GM23248 (cell line): ENCODE data around the gene AKR1C4. TPM values are rescaled to one million over a fixed set of nuclear protein-coding genes. Genes with fewer than 3 reads are reported as not detected.

ENCODE experiments used
- DNase-seq: peaks from one replicate; pipeline ENCODE4 v3.0.0-alpha.2; 2015
- H2AFZ ChIP-seq: fragments of 200-600 bp; sonication (generic); 2 replicates; pipeline ENCODE4 v1.6.1; 2016; ENCODE audit warnings: antibody characterized with exemption
- H3F3A ChIP-seq: fragments of 200-600 bp; sonication (generic); 2 replicates; pipeline ENCODE4 v1.6.1; 2016; ENCODE audit warnings: mild to moderate bottlenecking, antibody characterized with exemption, mixed run types; ENCODE audit not compliant: insufficient read depth
- H3K27ac ChIP-seq: fragments of 200-600 bp; sonication (generic); 2 replicates; pipeline ENCODE4 v1.5.1; 2016; ENCODE audit warnings: mild to moderate bottlenecking
- H3K27me3 ChIP-seq: fragments of 200-600 bp; sonication (generic); replicated peaks from 2 replicates; pipeline ENCODE4 v1.6.1; 2016; ENCODE audit warnings: mild to moderate bottlenecking; ENCODE audit not compliant: insufficient read depth
- H3K36me3 ChIP-seq: fragments of 200-600 bp; sonication (generic); 2 replicates; pipeline ENCODE4 v1.6.1; 2016; ENCODE audit warnings: low read depth, mild to moderate bottlenecking
- H3K4me1 ChIP-seq: fragments of 200-600 bp; sonication (generic); 2 replicates; pipeline ENCODE4 v1.6.1; 2016; ENCODE audit warnings: mild to moderate bottlenecking; ENCODE audit not compliant: insufficient read depth
- H3K4me2 ChIP-seq: fragments of 200-600 bp; sonication (generic); one replicate; pipeline ENCODE4 v1.6.1; 2016; ENCODE audit warnings: mild to moderate bottlenecking; ENCODE audit not compliant: unreplicated experiment
- H3K4me3 ChIP-seq: fragments of 200-600 bp; sonication (generic); 2 replicates; pipeline ENCODE4 v1.5.1; 2016; ENCODE audit warnings: mild to moderate bottlenecking
- H3K79me2 ChIP-seq: fragments of 200-600 bp; sonication (generic); 2 replicates; pipeline ENCODE4 v1.6.1; 2016; ENCODE audit warnings: mild to moderate bottlenecking; ENCODE audit not compliant: insufficient read depth
- H3K9ac ChIP-seq: fragments of 200-600 bp; sonication (generic); 2 replicates; pipeline ENCODE4 v1.6.1; 2016; ENCODE audit warnings: mild to moderate bottlenecking
- H3K9me2 ChIP-seq: fragments of 200-600 bp; sonication (generic); 2 replicates; pipeline ENCODE4 v1.6.1; 2016; ENCODE audit warnings: mixed run types, mild to moderate bottlenecking, moderate library complexity; ENCODE audit not compliant: insufficient read depth
- H3K9me3 ChIP-seq: fragments of 200-600 bp; sonication (generic); one replicate; pipeline ENCODE4 v1.6.1; 2017; ENCODE audit warnings: low read depth
- H4K20me1 ChIP-seq: fragments of 200-600 bp; sonication (generic); 2 replicates; pipeline ENCODE4 v1.6.0; 2016; ENCODE audit not compliant: insufficient read depth
- EZH2 ChIP-seq: fragments of 200-600 bp; sonication (generic); IDR thresholded peaks from 2 replicates; pipeline ENCODE4 v1.6.1; 2018; ENCODE audit warnings: antibody characterized with exemption, mild to moderate bottlenecking; ENCODE audit not compliant: insufficient read depth, poor library complexity, severe bottlenecking
- EZH2phosphoT487 ChIP-seq: fragments of 200-600 bp; sonication (generic); IDR thresholded peaks from 2 replicates; pipeline ENCODE4 v1.6.1; 2018; ENCODE audit warnings: antibody characterized with exemption, moderate library complexity, mild to moderate bottlenecking, low read depth; ENCODE audit not compliant: insufficient read depth
- WGBS, 2 experiments: methylation state at CpG; one replicate each; pipeline ENCODE4 v1.1.6; 2015 to 2017; ENCODE audit warnings: low lambda C conversion rate in 2 of 2, low coverage in 1 of 2; ENCODE audit errors: missing lambda C conversion rate in 2 of 2; 5-methylcytosine and 5-hydroxymethylcytosine counted together
- in situ Hi-C: fragments of 300-500 bp; cut with MboI; formaldehyde crosslinking; loops from 2 replicates; pipeline ENCODE4 v1.15.0; 2020
- polyA plus RNA-seq: library from polyadenylated mRNA; unstranded; fragments of >200 nt; fragmentation: Nextera tagmentation; extraction: Ambion mirVana; gene quantifications from 2 replicates; pipeline ENCODE4 v1.2.1, GENCODE V29; 2016
- total RNA-seq: library from RNA; depleted of rRNA; stranded (reverse); fragments of >200 nt; shearing (Covaris generic); gene quantifications from 2 replicates; pipeline ENCODE4 v1.2.3, GENCODE V29; 2014

AKR1C4 gene
- total and polyA plus RNA-seq, 2 experiments from 2014 or later: not detected

GRCh38 chr10:5148678-5149032 lies 48.0 kb upstream of the AKR1C4 start:
- Histone ChIP-seq H3K9me2 (no peaks in the 10 kb centered on the region), H3K27me3 (no peaks in the 10 kb centered on the region), H2AFZ (no peak overlapping the region), H3K9me3 (no peaks in the 10 kb centered on the region), H4K20me1 (no peaks in the 10 kb centered on the region), H3K4me3 (no peak overlapping the region), H3K27ac (no peak overlapping the region), H3K4me2 (no peak overlapping the region), H3K4me1 (no peaks in the 10 kb centered on the region), H3K79me2 (no peaks in the 10 kb centered on the region), H3K9ac (no peak overlapping the region), H3F3A (no peaks in the 10 kb centered on the region), H3K36me3 (no peaks in the 10 kb centered on the region)
- WGBS, 2 experiments: 19 to 34% methylated on average over 1 of the region's 1 CpG
- TF ChIP-seq EZH2phosphoT487 (no peak), EZH2 (no peak)
- in situ Hi-C loops: no loop called here
- DNase-seq: no peak

DNA sequence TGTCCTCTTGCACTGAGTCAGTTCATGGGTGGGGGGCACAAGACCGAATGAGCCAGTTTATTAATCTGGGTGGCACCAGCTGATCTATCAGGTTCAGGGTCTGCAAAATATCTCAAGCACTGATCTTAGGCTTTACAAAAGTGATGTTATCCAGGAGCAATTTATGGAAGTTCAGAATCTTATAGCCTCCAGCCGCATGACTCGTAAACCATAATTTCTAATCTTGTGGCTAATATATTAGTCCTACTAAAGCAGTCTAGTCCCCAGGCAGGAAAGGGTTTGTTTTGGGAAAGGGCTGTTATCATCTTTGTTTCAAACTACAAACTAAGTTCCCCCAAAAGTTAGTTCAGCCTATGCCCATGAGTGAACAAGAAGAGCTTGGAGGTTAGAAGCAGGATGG lies 45.6 kb upstream of the AKR1C4 start:
- no peak overlapping the region for H3K4me3 ChIP-seq
- no peaks in the 10 kb centered on the region for H3K9me2 ChIP-seq
- DNase-seq: no peak
- H3F3A ChIP-seq: no peaks in the 10 kb centered on the region
- H3K4me1 ChIP-seq: no peaks in the 10 kb centered on the region
- no peaks in the 10 kb centered on the region for H4K20me1 ChIP-seq
- 81 to 94% methylated on average over 3 of the region's 3 CpGs for WGBS, 2 experiments
- no peak overlapping the region for H3K27ac ChIP-seq
- no peak overlapping the region for H2AFZ ChIP-seq
- no peaks in the 10 kb centered on the region for H3K36me3 ChIP-seq
- no peak overlapping the region for H3K4me2 ChIP-seq
- no peaks in the 10 kb centered on the region for H3K9me3 ChIP-seq
- in situ Hi-C loops: no loop called here
- TF ChIP-seq EZH2: no peak
- TF ChIP-seq EZH2phosphoT487: no peak
- no peak overlapping the region for H3K9ac ChIP-seq
- H3K27me3 ChIP-seq: no peaks in the 10 kb centered on the region
- no peaks in the 10 kb centered on the region for H3K79me2 ChIP-seq

GRCh38 chr10:5155951-5156350 lies 40.7 kb upstream of the AKR1C4 start:
- WGBS, 2 experiments: 8 to 18% methylated on average over 1 of the region's 1 CpG
- Histone ChIP-seq H3K36me3 (no peaks in the 10 kb centered on the region), H4K20me1 (no peaks in the 10 kb centered on the region), H3K4me1 (no peaks in the 10 kb centered on the region), H2AFZ (no peak overlapping the region), H3K9ac (no peak overlapping the region), H3K4me3 (no peak overlapping the region), H3K79me2 (no peaks in the 10 kb centered on the region), H3K4me2 (no peak overlapping the region), H3K27ac (no peak overlapping the region), H3K9me3 (no peaks in the 10 kb centered on the region), H3K9me2 (no peaks in the 10 kb centered on the region), H3F3A (no peaks in the 10 kb centered on the region), H3K27me3 (no peaks in the 10 kb centered on the region)
- in situ Hi-C loops: no loop called here
- TF ChIP-seq EZH2: no peak
- TF ChIP-seq EZH2phosphoT487: no peak
- DNase-seq: no peak

- no peak overlapping the region for H3K4me3 ChIP-seq
- H3K4me2 ChIP-seq: no peak overlapping the region
- no peak for TF ChIP-seq EZH2
- no peak for TF ChIP-seq EZH2phosphoT487
- no peaks in the 10 kb centered on the region for H3K9me2 ChIP-seq
- in situ Hi-C loops: no loop called here
- no peak overlapping the region for H3K9ac ChIP-seq
- H3F3A ChIP-seq: no peaks in the 10 kb centered on the region
- H3K27me3 ChIP-seq: no peaks in the 10 kb centered on the region
- no peaks in the 10 kb centered on the region for H4K20me1 ChIP-seq
- H3K36me3 ChIP-seq: no peaks in the 10 kb centered on the region
- H3K9me3 ChIP-seq: no peaks in the 10 kb centered on the region
- no peak overlapping the region for H2AFZ ChIP-seq
- no peaks in the 10 kb centered on the region for H3K4me1 ChIP-seq
- no peak overlapping the region for H3K27ac ChIP-seq
- no peaks in the 10 kb centered on the region for H3K79me2 ChIP-seq
- WGBS, 2 experiments: 55 to 56% methylated on average over 10 of the region's 10 CpGs
- DNase-seq: no peak
These were observed 39.1 kb upstream of the AKR1C4 start for GRCh38 chr10:5157501-5157900.

GRCh38 chr10:5159126-5159525 lies 37.5 kb upstream of the AKR1C4 start:
- H4K20me1 ChIP-seq: no peaks in the 10 kb centered on the region
- H3K27me3 ChIP-seq: no peaks in the 10 kb centered on the region
- no peak overlapping the region for H3K4me2 ChIP-seq
- no peak overlapping the region for H2AFZ ChIP-seq
- no peaks in the 10 kb centered on the region for H3K9me2 ChIP-seq
- in situ Hi-C loops: no loop called here
- no peak overlapping the region for H3K4me3 ChIP-seq
- H3K27ac ChIP-seq: no peak overlapping the region
- no peaks in the 10 kb centered on the region for H3F3A ChIP-seq
- no peaks in the 10 kb centered on the region for H3K4me1 ChIP-seq
- TF ChIP-seq EZH2phosphoT487 (no peak), EZH2 (no peak)
- H3K36me3 ChIP-seq: no peaks in the 10 kb centered on the region
- DNase-seq: no peak
- no peaks in the 10 kb centered on the region for H3K79me2 ChIP-seq
- WGBS, 2 experiments: 64 to 69% methylated on average over 6 of the region's 6 CpGs
- no peaks in the 10 kb centered on the region for H3K9me3 ChIP-seq
- H3K9ac ChIP-seq: no peak overlapping the region
